Smooth muscle cell of the brain vasculature (primary cell): ENCODE measurements around the gene SEC22B.
"Not testable (repeated sequence)": the region's sequence is repeated elsewhere in the genome, so short reads cannot be mapped to it uniquely, and the experiment has no call there.

Source experiments
- DNase-seq: peaks from one replicate; pipeline ENCODE4 v3.0.0-alpha.2; 2012; ENCODE audit warnings: low read depth, low spot score

Gene SEC22B

DNA sequence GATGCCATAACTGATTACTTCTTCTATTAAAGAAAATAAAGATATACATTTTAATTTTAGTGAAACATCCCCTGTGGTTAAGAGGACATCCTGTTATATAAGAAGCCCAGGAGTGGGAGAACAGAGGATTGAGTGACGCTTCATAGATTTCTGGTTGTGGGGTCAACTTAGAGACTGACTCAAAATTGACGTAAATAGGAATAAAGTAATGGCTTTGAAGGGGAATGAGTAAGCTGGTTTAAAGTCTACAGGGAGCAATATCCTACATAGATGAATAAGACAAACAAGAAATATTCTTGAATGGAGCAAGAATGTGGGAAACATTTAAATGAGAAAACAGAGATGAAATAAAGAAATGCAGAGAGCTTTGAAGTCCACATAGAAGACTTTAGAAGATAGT, 60.2 kb downstream of the SEC22B start:
- not testable (repeated sequence) for DNase-seq

DNA sequence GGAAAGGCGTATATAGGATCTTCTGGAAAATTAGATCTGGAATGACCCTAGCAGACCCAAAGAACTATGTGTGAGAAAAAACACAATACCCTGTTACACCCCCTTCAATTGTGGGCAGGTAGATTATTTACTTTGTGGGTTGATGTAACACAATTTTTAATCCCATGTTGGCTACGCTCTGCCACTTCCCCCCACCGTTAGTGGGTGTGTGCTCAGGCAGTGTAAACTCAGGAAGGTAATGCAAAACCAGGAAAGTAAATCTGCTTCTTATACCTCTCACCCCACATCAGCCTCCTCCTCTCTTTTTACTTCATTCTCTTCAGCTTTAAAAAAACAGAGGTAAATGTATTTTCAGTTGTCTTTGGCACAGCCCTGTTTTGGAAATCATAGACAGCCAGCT, 63.2 kb downstream of the SEC22B start:
- not testable (repeated sequence) for DNase-seq

DNA sequence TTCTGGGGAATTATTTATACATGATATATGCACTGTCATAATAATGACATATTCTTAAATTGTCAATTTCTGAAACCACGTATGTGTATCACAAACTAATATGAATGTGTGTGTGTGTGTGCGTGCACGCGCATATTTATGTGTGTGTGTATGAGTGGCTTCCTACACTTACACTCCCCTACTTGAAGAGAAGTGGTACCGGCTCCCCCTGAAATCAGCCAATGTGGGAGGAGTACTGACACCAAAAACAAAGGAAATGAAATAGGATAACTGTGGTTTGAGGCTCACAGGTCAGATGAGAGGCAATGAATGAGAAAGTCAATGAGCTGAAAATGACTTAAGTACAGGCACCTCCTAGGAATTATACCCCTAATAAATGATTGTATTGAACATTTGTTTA, 64.1 kb downstream of the SEC22B start:
- not testable (repeated sequence) for DNase-seq

DNA sequence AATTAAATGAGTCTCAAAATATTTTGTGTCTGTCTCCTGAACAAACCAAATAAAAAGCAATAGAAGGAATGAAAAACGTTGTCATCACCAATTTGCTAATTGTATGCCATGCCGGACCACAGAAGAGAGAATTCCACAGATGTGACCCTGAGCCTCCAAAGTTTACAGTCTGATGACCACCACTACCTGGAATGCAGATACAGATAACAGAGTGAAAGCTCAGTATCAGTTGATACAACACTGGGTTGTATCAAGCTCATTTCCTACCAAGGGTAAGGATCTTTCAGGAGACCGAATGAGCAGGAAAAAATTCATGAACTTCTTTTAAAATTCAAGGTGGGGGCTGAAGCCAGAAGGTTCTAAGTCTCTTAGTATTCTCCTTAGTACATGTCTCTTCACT, 64.5 kb downstream of the SEC22B start:
- not testable (repeated sequence) for DNase-seq

DNA sequence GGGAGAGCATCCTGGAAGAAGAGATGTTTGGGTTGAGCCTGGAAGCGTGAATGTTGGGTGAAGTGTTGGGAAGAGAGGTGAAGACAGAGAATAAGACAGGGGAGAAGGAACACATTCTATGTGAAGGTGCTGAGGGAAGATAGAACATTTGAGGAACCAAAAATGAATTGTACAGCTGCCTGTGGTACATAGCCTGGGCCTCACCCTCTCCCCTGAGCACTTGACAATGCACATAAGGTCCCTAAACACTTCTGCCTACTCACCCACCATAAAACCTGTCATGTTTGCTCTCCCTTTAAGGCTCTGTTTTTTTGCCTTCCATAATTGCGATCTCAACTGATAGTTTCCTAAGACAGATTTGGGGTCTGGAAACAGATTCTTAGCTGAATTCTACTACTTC, 65.3 kb downstream of the SEC22B start:
- not testable (repeated sequence) for DNase-seq

DNA sequence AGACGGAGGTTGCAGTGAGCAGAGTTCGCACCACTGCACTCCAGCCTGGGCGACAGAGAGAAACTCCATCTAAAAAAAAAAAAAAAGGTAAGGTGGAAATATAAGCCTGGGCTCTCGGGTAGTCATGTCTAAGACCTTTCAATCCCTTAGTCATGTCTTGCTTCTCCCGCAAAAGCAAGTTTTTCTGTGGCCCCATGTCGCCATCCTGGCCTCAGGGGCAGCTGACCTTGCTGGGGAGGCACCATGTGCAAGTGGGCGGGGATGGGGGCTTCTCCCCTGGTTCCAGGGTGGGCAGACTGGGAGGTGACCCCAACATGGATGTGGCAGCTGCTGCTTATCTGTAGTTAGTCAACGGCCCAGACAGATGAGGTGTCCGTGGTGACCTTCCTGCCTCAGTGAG, 66.7 kb downstream of the SEC22B start:
- DNase-seq: not testable (repeated sequence)

DNA sequence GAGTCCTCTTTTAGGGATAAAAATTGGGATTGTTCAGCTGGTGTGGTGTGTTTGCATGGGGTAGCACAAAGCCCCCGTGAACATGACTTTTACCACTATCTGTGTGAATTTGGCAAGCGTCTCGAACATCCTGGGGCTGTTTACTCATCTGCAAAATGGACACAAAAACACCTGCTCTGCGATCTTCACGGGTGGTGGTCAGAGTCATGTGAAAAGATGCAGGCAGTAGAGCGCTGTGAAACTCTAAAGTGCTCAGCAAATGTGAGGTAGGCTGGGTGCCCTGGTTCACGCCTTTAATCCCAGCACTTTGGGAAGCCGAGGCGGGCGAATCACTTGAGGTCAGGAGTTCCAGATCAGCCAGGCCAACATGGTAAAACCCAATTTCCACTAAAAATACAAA, 67.1 kb downstream of the SEC22B start:
- not testable (repeated sequence) for DNase-seq

DNA sequence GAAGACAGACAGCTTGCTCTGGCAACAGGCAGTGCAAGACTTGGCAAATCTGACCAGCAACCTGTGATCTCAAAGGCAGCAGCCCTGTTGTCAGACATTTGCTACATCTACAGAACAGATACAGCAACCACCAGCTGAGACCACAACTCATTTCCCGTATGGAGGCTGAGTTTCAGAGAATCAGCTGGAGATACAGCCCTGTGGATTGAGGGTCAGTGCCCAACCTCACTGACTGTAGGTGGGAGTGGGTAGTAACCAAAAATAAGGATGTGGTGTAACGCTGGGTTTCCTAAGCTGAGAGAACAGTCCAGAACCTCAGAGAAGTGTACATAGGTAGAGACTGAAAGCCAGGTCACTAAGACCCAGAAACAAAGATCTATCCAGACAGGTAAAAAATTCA, 71.0 kb downstream of the SEC22B start:
- DNase-seq: not testable (repeated sequence)

DNA sequence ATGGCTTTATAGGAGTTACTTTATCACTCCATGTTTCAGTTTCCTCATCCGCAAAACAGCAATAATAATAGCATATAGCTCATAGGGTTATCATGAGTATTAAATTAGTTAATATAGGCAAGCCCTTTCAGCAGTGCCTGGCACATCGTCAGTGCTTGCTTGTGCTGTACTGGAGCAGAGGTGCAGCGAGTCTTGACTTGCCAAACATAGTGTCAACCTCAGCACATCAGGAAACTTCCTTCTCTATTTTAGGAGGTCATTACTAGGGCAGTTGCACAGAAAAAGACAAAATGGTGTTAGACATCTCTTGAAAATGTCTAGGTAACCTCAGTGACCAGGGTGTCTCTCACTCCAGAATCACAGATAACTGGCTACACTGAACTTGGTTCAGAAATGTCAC, 72.6 kb downstream of the SEC22B start:
- not testable (repeated sequence) for DNase-seq

DNA sequence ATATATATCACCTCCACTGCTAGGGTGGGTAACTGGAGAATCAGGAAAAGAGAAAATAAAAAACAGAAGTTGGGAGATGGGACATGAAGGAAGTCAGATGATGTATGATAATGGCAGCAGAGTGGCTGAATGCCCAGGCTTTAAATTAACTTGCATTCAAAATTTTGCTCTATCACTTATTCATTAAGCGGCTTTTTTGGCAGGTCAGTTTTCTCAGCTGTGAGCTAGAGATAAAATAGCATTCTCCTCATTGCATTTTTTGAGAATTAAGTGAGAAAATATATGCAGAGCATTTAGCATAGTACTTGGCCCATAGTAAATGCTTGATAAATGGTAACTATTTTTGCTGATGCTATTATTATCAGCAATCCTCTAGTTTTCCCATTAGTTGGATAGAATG, 74.7 kb downstream of the SEC22B start:
- not testable (repeated sequence) for DNase-seq
